CD4-positive, alpha-beta T cell treated with Interleukin-10 for 1 hour (primary cell): ENCODE measurements around the gene BANP.
A peak's percentile ranks its signal among the peaks of the same experiment; 100 is the strongest.

Experiments used
- DNase-seq: peaks from one replicate; pipeline ENCODE4 v3.0.0-alpha.2; 2020

Gene BANP

DNA sequence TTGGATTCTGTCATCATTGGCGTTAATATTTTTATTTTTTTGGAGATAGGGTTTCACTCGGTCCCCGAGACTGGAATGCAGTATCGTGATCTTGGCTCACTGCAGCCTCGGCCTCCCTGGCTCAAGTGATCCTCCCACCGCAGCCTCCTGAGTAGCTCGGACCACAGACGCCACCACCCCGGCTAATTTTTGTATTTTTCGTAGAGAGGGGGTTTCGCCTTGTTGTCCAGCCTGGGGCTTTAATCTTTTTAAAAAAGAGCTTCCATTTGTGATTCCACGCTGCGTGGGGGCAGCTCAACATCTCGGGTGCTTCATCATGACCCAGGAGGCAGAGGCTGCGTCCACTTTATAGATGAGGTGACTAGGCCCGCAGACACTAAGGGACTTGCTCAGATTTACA is 1.5 kb downstream of the BANP start:
- DNase-seq: no peak

DNA sequence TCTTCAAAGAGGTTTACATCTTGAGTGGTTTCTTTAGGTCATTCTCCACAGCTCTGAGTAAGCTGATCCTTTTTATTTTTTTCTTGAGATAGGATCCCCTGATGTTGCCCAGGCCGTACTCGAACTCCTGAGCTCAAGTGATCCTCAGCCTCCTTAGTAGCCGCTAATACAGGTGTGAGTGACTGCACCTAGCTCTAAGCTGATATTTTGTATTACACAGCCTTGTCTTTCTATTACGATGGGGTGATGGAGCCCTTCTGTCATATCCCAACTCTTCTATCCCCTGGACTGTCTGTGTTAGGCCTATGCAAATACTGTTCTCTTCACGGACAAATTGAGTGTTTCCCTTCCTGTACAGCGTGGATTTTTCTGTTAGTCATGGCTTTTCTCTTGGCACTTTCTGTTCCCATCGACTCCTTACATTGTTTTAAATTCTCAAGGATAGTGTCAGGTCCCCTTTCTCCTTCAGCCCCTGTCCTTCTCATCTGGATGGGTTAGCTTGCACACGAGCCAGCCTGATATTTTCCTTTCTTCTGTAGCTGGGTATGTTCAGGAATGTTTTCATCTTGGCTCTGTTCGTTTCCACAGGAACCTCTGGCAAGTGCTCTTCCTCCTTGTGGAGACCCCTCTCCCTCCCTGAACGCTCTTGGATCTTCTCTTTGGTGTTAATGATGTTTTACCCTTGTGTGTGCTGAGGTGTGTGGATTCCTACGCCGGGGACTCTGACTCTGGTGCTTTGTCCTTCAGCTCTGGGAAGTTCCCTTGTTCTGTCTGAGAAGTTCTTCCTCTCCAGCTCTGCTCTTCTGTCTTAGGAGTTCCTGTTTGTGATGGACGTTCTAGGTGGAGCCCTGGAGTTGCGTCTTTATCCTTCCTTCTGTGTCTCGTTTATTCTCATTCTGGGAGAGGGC is 2.3 kb downstream of the BANP start:
- no peak for DNase-seq

- no peak for DNase-seq
These were observed 3.1 kb downstream of the BANP start for GRCh38 chr16:87954361-87954760.

GRCh38 chr16:87954826-87955225 is 3.6 kb downstream of the BANP start:
- no peak for DNase-seq

- no peak for DNase-seq
These were observed 4.3 kb downstream of the BANP start for GRCh38 chr16:87955302-87956097.

- DNase-seq: no peak
These were observed 4.8 kb downstream of the BANP start for GRCh38 chr16:87956098-87956364.

GRCh38 chr16:87956365-87957231 is 5.4 kb downstream of the BANP start:
- peak; percentile 79 for DNase-seq

GRCh38 chr16:87957296-87958094 is 6.3 kb downstream of the BANP start:
- DNase-seq: no peak

- DNase-seq: no peak
These were observed 7.4 kb downstream of the BANP start for GRCh38 chr16:87958632-87959031.

DNA sequence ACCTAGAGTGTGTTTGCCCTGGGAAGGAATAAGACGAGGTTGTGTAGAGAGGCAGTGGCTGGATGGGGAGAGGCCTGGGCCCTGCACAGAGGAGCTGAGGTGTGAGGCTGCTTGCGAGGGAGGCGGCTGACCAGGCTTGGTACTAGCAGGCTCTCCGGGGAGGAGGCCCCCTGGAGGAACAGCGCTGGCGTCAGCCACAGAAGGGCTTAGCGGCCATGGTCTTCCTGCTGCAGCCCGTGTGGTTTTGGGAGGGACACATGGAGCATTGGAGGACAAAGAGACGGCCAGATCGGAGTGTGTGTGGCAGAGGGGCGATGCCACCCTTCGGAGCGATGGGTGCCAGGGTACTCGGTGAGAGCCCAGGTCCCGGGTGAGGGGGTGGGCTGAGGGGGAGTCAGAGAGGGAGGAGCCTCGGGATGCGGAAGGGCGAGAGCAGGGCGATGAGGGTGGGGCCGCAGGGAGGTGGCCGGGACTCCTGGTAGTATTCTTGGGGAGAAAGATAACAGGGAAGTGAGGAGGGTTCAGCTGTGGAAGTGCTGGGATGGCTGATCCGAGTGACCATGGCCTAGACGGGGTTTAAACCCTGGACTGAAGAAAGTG is 8.3 kb downstream of the BANP start:
- no peak for DNase-seq

- DNase-seq: no peak
These were observed 9.1 kb downstream of the BANP start for GRCh38 chr16:87960296-87960695.

- no peak for DNase-seq
These were observed 9.6 kb downstream of the BANP start for GRCh38 chr16:87960852-87961251.

GRCh38 chr16:87961623-87962022 is 10.4 kb downstream of the BANP start:
- no peak for DNase-seq

- peak; percentile 55 for DNase-seq
These were observed 12.2 kb downstream of the BANP start for GRCh38 chr16:87963400-87963799.

DNA sequence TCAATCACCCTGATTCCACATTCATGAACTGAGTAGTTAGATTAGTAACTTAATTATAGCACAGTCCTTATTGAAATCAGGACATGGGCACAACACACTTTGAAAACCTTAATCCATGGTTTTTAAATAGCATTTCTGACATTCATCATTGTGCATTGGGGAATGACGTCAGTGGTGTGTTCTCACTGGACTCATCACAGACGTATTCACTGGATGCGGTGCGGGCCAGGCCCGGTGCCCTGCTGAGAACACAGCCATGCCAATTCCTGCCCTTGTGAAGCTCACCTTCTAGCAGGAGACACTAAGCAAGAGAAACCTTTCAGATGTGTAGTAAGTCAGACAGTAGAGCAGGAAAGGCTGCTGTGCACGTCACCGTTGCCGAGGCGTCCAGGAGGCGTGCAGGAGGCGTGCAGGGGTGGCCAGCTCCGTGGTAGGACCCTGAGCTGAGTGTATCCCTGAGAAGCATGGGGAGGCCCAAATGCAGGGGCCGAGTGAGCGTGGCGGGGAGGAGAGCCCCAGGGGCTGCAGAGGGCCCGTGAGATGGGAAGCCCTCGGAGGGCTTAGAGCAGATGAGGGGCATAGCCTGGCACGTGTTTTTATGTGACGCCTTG is 12.9 kb downstream of the BANP start:
- no peak for DNase-seq

GRCh38 chr16:87965417-87965816 is 14.2 kb downstream of the BANP start:
- no peak for DNase-seq

DNA sequence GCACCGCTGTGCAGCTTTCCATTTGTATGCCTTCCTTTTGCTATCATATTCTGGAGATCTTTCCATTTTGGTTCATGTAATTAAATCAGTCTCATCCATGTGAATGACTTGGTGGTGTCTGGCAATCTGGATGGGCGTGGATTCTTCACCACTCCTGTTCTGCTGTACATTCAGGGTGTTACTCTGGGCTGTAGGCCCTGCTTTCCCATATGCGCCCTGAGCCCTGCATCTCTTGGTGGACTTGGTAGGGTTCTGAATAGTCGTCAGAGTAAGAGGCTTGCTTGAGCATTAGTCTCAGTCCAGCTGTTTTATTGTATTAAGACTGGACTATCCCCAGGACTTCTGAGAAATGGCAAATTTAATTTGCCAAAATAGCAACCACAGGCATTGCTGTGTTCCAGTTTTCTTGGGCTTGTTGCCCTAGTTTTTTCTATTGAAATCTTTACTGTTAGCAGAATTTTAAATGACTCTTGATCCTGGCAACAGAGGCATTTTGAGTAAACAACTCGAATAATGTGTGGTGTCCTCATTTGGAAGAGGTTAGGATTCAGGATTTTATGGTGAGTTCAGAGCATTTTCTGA is 14.9 kb downstream of the BANP start:
- DNase-seq: no peak

DNA sequence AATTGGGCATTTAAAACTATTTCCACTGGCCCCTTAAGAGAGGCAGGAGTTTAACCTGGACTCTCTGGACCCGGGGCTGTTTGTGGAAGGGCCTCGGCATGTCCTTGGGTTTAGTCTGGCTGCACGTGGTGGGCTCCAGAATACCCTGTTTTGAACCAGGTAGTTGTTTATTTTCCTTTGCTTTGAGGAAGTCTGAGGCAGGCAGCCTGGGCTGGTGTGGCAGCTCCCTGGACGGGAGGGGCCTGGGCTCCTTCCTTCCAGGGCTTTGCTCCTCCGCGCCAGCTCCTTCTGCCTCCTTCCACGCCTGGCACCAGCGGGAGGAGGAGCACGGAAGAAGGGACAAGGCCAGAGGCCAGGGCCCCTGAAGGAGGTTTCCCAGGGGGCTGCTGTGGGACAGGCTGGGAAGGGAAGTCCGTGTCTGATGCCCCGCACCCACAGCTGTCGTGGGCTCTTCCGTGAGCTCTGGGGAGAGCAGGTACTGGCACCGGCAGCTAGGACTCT is 15.5 kb downstream of the BANP start:
- DNase-seq: no peak

DNA sequence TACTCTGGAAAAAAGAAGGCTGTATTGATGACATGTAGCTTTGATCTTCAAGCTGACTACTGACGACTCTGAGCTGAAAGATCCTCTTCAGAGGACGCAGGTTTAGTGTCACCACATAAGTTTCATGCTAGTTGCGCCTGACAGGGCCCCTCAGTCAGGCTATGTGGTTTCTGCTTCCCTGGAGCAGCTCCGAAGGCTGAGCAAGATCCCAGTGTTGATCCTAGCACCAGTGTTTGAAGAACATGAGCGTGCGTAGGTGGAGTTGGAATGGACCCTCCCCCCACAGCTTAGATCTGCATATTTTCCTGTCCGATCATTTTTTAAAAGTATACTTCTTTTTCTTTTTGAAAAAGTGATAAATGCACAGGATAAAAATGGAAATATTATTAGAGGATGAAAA is 17.3 kb downstream of the BANP start:
- DNase-seq: no peak

- no peak for DNase-seq
These were observed 19.0 kb downstream of the BANP start for GRCh38 chr16:87970186-87970585.

GRCh38 chr16:87971933-87972332 is 20.7 kb downstream of the BANP start:
- DNase-seq: no peak
